ENCODE measurements around the gene COX19.

The COX19 gene

DNA sequence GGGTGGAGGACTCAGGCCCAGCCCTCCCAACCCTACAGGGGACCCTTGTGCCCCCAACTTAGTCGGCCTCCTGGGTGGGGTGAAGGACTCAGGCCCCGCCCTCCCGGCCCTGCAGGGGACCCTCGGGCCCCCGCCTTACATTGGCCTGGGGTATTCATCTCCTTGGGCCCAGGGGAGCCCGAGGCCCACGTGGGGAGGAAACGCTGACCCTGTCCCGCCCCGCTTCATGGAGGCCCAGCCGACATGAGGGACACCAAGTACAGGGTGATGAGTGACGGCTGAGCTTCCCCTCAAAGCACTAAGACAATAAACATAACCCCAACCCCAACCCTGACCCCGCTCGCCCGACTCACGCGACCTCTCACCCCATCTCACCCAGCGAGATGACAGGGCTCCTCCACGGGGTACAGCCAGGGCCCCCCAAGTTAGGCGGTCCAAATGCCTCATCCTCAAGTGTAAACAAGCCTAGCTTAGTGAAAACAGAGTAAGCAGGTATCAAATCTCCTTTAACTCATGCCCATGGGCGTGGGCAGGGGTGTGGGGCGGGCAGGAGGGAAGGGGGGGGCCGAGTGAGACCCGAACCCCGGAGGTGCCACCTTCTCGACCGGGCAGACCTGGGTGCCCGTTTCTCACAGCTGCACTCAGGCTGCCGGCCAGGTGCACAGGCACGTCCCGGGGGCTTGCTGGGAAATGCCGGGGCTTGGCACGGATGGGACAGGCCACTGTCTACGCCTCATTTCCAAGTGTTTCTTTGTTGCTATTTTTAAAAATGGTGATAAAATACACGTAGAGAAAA lies 15.8 kb upstream of the COX19 start:
- no peak for DNase-seq

DNA sequence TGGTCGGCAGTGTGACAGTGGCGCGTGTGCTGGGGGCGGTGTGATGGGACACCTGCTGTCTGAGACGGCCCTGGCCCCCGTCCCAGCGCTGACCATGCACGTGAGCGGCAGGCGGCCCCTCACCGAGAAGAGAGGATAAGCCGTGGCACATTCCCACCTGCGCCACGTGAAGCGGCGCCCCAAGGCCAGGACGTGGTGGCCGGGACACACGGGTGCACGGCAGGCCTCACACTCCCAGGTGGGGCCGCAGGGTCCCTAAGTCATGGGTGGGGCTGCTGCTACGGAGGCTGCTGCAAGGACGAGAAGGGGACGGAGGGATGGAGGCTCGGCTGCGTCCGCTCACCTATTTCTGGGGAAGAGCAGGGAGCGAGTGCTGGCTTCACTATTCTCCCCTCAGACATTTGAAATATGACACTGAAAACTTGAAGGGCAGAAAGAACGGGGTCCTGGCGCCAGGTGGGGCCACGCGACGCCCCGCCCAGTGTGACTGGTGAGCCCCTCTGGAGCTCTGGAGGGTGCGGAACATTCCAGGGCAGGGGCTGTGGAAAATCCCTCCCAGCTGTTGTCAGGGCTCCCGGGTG lies 15.1 kb upstream of the COX19 start:
- no peak for DNase-seq

DNA sequence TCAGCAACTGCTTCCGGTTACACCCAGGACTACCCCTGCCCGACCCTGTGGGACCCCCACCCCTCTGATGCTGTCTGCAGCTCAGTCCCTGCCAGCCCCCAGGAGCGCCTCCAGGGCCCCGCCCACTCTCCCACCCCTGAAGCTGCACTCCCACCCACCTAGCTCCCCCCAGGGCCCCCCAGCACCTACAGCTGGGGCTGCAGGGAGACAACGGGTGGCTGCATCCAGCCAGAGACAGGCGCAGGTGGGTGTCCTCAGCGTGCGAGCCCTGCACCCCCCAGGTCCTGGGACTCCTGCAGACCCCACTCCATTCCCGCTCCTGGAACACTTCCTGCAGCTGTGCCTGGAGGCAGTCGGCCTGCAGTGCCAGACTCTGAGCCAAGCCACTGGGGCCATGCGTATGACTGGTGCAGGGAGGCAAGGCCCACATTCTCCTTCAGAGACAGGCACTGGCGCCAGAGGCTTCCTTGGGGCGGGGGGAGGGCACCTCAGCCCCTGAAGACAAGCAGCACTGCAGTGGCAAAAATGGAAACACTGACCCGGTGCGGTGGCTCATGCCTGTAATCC lies 13.7 kb upstream of the COX19 start:
- DNase-seq = no peak

DNA sequence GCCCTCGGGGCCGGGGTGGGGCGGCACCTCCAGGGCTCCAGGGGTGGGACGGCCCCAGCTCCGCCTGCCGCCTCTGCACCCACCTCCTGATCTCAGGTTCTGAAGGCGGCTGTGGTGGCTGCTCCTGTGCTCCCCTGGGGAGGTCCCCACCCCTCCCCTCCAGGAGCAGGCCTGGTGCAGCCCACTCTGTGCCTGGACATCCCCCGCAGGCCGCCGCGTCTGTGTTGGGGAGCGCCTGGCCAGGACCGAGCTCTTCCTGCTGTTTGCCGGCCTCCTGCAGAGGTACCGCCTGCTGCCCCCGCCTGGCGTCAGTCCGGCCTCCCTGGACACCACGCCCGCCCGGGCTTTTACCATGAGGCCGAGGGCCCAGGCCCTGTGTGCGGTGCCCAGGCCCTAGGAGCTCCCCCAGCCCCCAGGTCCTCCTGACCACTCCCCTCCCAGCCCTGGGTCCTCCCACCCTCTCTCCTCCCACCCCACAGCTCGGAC lies 13.1 kb upstream of the COX19 start:
- DNase-seq = no peak

DNA sequence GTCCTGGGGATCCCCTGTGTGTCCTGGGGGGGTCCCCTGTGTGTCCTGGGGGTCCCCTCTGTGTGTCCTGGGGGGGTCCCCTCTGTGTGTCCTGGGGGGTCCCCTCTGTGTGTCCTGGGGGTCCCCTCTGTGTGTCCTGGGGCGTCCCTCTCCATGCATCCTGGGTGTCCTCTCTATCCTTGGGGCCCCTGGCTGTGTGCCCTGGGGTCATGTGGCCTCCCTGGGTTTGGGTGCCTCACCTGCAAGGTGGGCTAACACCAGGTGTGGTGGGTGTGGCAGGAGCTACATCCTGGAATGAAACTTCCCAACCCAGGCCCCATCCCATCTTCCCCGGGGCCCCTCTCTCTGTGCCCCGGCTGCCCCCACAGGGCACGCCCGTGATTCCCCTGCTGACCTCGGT lies 12.6 kb upstream of the COX19 start:
- no peak for DNase-seq

DNA sequence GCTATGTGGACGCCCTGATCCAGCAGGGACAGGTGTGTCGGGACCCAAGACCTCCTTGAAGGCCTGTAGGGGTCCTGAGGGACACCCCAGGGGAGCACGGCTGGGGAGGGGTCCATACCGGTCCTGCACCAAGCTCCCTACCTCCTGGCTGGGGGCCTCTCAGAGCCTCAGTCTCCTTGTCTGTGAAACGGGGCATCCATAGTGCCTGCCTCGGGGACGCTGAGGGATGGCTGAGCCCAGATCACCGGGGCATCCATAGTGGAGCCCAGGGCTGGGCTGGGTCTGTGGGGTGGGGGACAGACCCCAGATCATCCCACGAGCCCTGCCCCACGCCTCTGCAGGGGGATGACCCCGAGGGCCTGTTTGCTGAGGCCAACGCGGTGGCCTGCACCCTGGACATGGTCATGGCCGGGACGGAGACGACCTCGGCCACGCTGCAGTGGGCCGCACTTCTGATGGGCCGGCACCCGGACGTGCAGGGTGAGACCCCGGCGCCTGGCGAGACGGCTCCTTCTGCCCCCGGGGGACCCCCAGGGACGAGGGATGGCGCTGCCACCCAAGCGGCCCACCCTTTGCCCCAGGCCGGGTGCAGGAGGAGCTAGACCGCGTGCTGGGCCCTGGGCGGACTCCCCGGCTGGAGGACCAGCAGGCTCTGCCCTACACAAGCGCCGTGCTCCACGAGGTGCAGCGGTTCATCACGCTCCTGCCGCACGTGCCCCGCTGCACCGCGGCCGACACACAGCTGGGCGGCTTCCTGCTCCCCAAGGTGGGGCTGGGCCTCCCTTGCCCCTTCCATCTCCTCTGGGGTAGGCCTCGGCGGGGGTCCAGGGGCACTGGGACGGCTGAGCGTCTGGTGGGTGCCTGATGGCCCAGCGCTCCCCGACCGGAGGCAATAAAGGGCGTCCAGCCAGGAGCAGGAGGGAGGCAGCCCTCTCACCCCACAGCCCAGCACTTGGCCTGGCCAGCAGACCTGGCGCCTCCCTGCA lies 11.7 kb upstream of the COX19 start:
- no peak for DNase-seq

DNA sequence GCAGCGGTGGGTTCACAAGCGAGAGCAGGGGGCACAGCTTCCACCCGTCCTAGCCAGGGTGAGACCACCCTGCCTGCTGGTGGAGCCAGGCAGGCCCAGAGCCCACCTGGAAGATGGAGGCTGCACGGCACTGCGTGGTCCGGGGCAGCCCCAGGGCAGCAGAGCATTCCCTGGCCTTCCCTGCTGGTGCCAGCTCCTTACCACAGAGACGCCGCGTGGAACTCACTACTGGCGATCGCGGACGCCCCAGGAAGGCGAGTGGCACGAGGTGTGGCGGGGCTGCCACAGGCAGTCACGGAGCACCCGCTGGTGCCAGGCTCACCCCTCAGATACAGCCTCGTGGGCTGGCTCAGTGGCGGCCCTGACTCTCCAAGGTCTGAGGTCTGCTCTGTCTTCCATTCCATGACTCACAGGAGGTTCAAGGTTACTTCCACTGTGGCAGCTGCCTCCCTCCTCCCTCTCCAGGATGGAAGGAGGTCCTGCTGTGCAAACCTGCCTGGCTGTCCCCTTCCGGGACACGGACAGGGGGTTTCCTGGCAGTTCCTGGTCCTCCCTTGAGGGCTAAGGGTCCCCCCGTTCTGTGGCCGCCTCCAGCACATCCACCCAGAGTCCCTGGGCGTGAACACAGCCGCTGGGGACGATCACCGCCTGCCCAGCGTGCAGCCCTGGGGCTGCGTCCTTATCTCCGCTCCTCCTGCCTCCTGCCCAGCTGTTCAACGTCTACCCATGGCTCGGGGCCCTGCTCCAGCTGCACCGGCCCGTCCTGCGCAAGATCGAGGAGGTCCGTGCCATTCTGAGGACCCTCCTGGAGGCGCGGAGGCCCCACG lies 10.8 kb upstream of the COX19 start:
- no peak for DNase-seq

DNA sequence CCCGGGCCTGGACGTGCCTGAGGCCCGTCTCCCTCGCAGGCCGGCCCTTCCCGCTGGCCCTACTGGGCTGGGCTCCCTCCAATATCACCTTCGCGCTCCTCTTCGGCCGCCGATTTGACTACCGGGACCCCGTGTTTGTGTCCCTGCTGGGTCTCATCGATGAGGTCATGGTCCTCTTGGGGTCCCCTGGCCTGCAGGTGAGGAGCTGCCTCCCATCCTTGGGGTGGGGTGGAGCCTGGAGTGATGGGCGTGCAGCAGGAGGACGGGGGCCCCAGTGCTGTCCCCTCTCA lies 9.7 kb upstream of the COX19 start:
- DNase-seq = no peak

DNA sequence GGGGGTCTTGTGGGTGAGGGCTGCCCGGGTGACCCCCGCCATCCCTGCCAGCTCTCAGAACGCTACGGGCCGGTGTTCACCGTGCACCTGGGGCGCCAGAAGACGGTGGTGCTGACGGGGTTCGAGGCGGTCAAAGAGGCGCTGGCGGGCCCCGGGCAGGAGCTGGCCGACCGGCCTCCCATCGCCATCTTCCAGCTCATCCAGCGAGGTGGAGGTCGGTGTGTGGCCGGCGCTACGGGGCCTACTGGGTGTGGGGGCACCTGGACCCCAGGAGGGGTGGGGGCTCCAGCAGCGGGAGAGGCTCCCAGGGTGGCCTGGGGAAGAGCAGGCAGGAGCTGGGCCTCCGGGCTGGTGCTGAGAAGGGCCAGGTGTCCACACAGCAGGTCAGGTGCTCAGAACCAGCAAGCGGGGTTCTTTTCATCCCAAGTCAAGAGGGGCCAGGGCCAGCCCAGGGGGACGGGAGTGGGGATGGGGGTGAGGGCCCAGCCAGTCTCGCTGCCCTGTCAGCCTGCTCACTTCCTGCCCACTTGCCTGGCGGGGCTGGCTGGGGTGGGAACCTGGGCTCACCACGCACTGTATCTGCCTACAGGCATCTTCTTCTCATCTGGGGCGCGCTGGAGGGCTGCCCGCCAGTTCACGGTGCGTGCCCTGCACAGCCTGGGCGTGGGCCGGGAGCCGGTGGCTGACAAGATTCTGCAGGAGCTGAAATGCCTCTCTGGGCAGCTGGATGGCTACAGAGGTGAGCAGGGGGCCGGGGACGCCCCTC lies 9.2 kb upstream of the COX19 start:
- DNase-seq = no peak

DNA sequence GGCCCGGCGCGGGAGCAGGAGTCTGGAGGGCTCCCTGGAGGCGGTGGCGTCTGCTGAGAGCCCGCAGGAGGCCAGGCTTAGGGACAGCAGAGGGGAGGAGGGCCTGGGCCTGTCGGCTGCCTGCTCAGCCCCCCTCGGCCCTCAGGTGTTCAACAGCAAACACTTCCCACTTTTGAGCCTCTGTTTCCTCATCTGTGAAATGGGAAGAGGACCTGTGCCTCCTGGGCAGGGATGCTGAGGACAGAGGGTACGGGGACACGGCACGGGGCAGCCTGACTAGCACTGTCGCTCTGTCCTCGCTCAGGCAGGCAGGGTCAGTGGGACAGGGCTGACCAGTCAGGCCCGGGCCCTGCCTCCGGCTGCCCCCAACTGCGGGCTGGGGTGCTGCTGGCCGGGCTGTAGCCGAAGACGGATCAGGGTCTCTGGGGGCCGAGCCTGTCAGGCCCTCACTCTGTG lies 8.3 kb upstream of the COX19 start:
- no peak for DNase-seq

DNA sequence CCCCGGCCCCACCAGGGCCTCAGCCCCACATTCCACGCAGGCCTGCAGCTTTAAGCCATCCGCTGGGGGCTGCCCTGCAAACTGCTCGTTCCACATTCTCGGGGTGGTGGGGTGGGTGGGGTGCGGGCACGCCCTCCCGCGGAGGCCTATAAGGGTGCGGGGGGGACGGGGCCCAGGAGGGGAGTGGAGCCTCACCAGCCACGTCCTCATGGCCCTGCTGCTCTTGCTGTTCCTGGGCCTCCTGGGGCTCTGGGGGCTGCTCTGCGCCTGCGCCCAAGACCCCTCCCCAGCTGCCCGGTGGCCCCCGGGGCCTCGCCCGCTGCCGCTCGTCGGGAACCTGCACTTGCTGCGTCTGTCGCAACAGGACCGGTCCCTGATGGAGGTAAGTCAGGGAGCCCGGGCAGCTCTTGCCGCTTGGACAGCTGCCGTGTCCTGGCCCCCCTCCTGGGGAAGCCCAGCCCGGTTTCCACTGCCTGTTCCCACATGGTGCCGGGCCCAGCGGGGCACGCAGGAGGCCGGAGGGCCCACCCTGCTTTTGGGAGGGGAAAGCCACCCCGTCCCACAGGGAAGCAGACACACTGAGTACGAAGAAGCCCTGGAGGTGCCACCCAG lies 7.8 kb upstream of the COX19 start, which contains the start of gene CYP2W1:
Gene CYP2W1, plus strand, starts transcription at position 178 of the 612 bp plus-strand sequence. Its CDS starts 31 bp downstream, at position 209.
- no peak for DNase-seq

DNA sequence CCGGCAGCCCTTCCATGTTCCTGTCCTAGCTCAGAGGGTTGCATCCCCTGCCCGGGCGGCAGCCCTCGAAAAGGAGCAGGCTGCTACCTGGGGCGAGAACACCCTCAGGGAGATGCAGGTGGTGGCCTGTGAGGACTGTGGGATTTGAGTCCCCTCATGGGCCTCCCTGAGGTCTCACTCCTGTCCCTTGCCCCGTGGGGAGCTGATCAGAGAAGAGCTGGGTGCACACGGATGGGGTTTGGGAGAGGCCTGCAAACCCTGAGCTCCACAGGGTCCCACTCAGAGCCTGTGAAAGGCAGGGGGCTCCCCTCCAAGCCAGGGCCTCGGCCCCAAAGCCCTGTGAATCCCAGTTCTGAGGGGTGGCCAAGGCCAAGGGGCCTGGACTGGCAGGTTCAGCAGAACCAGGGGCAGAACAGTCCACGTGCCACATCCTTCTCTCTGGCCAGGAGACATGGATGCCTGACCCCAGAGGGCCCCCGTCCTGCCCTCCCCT lies 7.2 kb upstream of the COX19 start:
- DNase-seq = no peak

DNA sequence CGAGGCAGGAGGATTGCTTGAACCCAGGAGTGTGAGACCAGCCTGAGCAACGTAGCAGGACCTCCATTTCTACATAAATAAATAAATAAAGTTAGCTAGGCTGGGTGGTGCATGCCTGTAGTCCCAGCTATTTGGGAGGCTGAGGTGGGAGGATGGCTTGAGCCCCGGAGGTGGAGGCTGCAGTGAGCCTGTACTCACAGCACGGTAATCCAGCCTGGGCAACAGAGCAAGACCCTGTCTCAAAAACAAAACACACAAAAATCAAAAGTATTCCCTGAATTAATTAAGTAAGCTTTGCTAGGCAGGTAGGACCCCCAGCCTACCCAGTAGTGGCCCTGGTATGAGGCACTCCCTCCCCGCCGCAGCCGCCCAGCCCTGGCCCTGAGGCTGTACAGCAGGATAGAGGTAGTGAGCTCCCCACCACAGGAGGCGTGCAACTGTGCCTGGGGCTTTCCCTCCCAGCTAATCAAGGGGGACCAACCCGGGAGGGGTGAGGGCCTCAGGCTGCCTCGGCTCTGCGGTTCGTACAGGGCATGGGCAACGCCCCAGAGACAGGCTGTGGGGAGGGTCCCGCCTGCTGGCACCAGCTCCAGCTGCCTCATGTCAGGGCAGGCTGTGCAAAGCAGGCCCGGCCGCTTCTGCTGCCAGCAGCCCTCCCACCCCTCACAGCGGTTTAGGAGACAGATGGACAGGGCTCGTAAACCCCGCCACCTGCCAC lies 6.6 kb upstream of the COX19 start:
- no peak for DNase-seq

DNA sequence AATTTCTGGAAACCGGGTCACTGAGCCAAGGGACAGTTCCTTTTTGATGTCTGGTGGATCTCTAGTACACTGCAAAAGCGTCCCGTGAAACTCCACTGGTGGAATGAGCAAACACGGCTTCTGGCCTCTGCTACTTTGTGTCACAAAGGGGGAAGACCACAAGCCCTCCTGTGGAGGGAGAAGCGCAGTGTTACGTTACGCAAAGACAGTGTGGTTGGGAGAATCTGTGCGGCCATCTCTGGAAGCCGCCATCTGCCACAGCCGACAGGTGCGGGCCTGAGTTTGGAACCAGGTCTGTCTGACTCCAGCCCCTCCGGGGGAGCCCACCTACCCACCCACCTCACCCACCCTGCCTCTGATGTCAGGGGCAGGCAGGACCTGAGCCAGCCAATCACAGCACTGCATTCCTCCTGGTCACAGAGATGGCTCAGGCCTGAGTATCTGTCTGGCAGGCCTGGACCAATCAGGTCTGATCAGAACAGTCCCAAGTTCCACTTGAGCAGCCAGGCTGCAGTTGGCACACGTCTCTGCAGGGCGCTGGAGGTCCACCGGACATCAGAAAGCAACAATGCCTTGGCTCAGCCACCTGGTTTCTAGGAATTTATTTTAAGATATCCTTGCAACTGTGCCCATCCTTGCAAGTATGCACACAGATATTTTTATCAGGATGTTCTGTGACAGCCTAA lies 4.7 kb upstream of the COX19 start:
- no peak for DNase-seq

DNA sequence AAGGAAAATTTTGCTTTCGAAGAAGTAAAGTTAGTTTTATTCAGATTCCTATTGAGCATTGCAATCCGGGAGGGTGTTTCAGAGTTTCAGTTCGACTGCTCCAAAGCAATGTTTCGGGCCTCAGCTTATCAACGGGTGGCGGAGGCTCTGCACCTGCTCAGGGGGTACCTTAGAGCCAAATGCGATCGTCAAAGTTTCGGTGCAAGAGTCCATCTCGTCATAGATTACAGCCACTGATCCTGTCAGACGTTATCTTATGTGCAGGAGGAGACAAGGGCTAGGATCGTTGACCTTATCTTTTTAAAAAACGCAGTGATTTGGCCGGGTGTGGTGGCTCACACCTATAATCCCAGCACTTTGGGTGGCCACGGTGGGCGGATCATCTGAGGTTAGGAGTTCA lies 3.8 kb upstream of the COX19 start:
- DNase-seq = no peak

DNA sequence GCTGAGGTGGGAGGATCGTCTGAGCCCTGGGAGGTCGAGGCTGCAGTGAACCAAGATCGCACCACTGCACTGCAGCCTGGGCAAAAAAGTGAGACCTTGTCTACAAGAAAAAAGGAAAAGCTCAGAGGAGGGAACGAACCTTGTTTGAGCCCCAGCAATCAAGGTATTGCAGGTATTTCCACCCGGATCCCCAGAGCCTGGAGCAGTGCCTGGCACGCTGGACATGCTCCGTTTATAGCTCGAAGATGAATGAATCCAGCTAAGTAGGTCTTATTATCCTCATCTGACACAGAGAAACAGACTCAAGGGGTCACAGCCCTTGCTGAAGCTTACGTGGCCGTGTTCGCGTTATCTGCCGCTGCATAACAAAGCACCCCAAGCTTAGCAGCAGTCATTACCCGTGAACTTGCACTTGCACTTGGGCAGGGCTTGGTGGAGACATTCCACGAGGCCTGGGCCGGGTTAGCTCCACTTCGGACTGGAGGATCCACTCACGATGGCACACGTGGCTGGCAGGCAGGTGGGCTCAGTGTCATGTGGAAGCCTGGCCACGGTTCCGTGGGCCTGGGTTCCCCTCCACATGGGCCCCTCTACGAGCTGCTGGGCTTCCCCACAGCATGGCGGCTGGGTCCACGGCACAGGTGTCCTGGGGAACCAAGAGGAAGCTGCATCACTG lies 3.2 kb upstream of the COX19 start:
- DNase-seq = no peak

DNA sequence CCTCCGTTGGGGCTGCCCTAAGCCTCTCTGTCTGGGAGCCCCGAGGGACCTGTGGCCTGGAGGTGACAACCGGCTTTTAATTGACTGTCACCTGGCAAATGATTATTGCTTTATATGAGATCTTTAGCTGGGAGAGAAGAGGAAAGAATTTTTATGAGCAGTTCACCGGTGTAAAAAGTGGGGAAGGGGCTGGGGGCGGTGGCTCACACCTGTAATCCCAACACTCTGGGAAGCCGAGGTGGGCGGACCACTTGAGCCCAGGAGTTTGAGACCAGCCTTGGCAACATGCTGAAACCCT lies 2.6 kb upstream of the COX19 start:
- DNase-seq = no peak

DNA sequence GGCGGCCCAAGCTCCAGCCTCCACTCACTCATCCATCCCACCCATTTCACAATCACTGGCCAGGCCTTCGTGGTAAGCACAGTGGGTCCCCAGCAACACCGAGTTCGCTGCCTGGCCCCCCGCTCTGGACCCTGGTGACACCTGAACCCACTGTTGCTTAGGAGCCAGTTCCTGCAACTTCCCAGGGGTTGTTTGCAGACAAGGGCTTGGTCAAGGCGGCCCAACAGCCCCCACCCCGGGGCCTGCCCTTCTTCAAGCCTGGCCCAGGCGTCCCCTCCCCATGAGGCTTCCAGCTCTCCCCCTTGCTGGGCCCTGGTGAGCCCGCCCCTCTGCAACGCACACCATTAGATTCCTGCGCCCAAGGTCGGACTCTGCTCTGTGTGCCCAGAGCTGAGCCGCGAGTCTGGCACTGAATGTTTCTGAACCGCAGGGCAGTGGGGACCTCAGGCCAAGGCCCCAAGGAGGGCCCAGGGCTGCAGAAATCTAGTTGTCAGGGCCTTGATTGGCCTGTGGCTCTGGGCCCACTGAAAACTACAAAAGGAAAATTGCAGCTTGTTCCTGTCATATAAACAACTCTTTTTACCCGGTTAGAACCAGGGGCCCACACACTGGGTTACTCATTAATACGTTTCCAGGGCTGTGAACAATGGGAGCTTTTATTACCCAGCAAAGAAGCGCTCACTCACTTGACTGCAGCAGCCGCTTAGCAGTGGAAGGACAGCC lies 2.1 kb upstream of the COX19 start:
- no peak for DNase-seq

All from amniotic stem cell (primary cell).